ENCODE data around the gene MRNIP. TPM values are rescaled to one million over a fixed set of nuclear protein-coding genes. Genes with fewer than 3 reads are reported as not detected.

MRNIP gene, protein sequence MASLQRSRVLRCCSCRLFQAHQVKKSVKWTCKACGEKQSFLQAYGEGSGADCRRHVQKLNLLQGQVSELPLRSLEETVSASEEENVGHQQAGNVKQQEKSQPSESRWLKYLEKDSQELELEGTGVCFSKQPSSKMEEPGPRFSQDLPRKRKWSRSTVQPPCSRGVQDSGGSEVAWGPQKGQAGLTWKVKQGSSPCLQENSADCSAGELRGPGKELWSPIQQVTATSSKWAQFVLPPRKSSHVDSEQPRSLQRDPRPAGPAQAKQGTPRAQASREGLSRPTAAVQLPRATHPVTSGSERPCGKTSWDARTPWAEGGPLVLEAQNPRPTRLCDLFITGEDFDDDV
- total RNA-seq (2022; extraction: Qiagen RNA extraction; ENCODE audit: low read depth) = 11.5 to 22.9 TPM (median 20.2 TPM) in 5 replicates

DNA sequence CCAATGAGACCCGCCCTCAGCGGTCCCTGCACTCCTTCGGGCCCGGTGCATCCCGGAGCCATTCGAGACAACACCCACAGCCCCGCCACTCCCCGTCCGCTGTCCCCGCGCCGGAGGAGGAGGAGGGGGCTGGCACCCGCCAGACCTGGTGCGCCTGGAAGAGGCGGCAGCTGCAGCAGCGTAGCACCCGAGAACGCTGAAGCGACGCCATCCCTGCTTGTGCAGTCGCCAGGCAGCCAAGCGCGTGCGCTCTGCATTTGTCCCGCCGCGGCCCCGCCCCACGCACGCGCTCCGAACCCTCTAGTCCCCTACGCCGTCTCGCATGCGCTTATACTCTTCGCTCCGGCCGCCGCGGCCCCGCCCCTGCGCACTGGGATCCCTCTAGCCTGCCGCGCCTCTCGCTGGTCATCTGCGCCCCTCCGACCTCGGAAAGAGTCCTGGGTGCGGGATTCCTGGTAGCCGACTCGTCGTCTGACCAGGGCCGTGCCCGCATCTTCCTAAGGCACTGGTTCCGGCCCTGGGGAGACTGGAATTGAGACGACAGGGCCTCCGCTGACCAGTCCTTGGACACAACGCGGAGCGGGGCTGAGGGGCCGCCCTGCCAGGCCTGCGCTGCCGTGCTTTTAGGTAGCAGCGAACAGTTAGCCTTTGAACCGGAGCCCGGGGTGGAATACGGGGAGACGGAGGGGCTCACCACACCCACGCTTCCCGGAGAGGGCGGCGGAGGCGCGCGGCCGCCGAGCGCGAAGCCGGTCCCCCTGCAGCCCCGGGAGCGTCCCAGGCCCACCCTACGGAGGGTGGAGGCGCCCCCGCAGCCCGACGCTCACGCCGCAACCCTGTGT, at the start of gene MRNIP:
MRNIP (minus strand) TSS at position 232 of the 842 bp plus-strand sequence; CDS start at position 211, 21 bp downstream.

DNA sequence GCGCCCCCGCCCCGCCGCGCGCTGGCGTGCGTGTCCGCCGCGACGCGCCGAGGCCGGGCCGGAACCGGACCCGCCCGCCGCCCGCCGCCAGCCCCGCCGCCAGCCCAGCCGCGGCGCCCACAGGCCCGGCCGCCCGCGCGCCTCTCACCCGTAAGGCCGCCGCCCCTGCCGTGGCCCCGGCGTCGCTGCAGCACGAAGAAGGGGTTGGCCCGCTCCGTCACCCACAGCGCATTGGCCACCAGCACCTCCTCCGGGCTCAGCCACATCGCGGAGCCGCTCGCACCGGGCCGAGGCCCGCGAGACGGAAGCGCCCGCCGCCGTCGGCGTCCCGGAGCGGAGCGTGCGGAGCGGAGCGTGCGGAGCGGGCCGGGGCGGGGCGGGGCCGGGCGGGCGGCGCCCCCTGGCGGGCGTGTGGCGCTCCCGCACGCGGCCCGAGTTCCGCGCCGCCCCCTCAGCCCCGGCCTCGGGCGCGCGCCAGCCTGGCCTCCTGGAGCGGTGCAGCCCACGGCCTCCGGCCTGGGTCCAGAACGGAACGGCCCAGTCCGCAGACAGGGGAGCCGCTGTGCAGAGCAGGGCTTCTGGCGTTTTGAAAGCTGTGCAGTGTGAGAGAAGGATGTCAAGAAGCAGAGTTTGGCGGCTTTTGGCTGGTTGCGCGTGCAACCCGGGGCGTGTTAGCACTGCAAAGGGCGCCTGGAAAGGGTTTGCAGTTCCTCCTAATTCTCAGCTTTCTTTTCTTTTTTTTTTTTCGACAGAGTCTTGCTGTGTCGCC, 49.1 kb upstream of the MRNIP start, which contains the start of gene TBC1D9B:
TBC1D9B (minus strand) TSS at position 342 of the 769 bp plus-strand sequence; CDS start at position 266, 76 bp downstream.

DNA sequence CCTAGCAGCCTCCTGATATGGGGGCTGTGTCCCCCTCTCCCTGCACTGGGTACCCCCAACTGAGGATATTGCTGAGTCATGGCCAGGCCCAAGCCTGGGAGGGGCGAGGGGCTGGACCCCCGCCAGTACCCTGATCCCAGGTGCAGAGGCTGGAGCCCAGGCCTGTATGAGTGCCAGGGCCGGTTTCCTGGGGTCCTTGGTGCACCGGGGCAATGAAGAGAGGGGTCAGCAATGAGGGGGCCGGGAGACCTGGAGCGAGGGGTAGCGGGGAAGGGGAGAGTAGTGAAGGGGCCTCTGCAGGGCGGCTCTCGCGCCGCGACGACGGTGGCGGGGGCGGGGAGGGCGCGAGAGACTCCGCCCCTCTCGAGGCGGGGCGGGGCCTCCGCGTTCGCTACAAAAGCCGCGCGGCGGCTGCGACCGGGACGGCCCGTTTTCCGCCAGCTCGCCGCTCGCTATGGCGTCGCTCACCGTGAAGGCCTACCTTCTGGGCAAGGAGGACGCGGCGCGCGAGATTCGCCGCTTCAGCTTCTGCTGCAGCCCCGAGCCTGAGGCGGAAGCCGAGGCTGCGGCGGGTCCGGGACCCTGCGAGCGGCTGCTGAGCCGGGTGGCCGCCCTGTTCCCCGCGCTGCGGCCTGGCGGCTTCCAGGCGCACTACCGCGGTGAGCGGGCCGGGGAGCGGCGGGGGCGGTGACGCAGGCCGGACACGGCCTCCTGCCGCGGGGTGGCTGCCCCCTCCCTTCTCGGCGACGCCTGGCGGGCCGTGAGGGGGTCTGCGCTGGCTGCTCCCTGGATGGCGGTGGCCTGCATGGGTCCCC, 37.9 kb downstream of the MRNIP start, which contains the start of gene SQSTM1:
SQSTM1 (plus strand) TSS at position 423 of the 815 bp plus-strand sequence; CDS start at position 455, 32 bp downstream.

DNA sequence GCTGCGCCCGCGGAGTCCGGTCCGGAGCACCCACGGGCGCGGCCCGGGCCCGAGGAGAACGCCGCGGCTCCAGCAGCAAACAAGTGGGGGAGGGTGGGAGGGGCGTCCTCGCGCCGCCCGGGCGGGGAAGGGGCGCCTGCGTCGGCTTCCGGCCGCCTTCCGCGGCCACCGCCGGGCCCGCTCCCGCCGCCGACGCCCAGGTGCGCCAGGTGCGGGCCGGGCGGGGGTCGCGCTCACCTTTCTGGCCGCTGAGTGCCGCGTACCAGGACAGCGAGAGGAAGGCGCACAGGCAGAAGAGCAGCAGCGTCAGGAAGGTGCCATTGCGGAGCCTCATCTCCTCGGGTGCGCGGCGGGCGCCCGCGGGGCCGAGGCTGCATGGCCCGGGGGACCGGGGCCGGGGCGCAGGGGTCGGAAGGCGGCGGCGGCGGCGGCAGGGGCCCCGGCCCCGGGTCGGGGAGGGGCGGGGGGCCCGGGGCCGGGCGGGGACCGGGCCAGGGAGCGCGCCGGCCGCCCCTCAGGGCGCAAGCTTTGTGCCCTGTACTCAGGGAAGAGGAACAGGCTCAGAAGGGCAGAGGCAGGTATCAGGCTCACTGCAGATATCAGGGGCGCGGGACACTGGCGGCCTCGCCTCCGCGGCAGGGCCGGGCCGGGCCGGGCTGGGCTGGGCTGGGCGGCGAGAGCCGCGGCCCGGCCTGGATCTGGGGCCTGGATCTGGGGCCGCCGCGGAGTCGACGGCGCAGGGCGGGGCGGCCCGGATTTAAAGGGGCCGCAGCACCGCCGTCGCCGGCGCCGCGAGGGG, 52.2 kb downstream of the MRNIP start, which contains the start of gene MGAT4B:
MGAT4B (minus strand) TSS at position 617 of the 799 bp plus-strand sequence; CDS start at position 334, 283 bp downstream.

DNA sequence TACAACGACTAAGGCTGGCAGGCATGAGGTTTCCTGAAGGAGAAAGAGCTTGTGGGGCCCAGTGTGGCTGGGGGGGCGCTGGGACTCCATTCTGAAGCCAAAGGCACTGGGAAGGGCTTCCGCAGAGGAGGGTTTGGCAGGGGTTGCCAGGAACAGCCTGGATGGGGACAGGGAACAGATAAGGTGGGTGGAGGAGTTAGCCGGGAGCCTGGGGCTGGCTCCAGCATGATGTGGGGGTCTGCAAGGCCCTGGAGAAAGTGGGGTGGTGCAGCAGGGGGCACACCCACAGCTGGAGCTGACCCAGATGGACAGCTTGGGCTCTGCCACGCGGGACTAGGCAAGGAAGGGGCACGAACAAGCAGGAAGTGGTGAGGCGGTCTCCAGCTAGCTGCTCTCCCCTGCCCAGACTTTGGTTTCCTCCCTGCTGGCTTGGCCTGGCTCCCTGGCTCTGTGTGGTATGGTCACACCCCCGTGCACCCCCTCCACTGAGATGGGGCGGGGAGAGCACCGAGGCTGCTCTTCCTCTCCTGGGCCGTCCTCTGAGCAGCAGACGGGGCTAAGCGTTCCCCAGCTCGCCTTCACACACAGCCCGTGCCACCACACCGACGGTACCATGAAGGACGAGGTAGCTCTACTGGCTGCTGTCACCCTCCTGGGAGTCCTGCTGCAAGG, 65.0 kb downstream of the MRNIP start, which contains the start of gene LTC4S:
LTC4S (plus strand) TSS at position 519 of the 672 bp plus-strand sequence; CDS start at position 614, 95 bp downstream.

Other genes with a start within 250 kb of the MRNIP start
- gene HNRNPH1, start 235.1 kb downstream of the MRNIP start, total RNA-seq (2022; extraction: Qiagen RNA extraction; ENCODE audit: low read depth) = 496 to 567 TPM (median 529 TPM) in 5 replicates
- gene CBY3, start 177.8 kb downstream of the MRNIP start, total RNA-seq (2022; extraction: Qiagen RNA extraction; ENCODE audit: low read depth) = not detected in 5 replicates
- gene CANX, start 159.8 kb downstream of the MRNIP start, total RNA-seq (2022; extraction: Qiagen RNA extraction; ENCODE audit: low read depth) = 358 to 432 TPM (median 413 TPM) in 5 replicates
- 19.0 to 23.5 TPM (median 22.0 TPM) in 5 replicates for gene MAML1, start 126.0 kb downstream of the MRNIP start, total RNA-seq (2022; extraction: Qiagen RNA extraction; ENCODE audit: low read depth)
- gene LTC4S, start 64.8 kb downstream of the MRNIP start, total RNA-seq (2022; extraction: Qiagen RNA extraction; ENCODE audit: low read depth) = 0.26 to 0.34 TPM in 2 of 5 replicates, not detected in the others
- gene MGAT4B, start 52.0 kb downstream of the MRNIP start, total RNA-seq (2022; extraction: Qiagen RNA extraction; ENCODE audit: low read depth) = 229 to 281 TPM (median 250 TPM) in 5 replicates
- 1,364 to 2,085 TPM (median 1,478 TPM) in 5 replicates for gene SQSTM1, start 37.9 kb downstream of the MRNIP start, total RNA-seq (2022; extraction: Qiagen RNA extraction; ENCODE audit: low read depth)
- gene TBC1D9B, start 49.1 kb upstream of the MRNIP start, total RNA-seq (2022; extraction: Qiagen RNA extraction; ENCODE audit: low read depth) = 54.5 to 68.3 TPM (median 66.8 TPM) in 5 replicates
- gene RNF130, start 212.9 kb upstream of the MRNIP start, total RNA-seq (2022; extraction: Qiagen RNA extraction; ENCODE audit: low read depth) = 32.2 to 43.9 TPM (median 41.4 TPM) in 5 replicates